ENCODE results near the gene VPS51.

GRCh38 chr11:65069217-65069616 is 26.8 kb upstream of the VPS51 start:
- TF ChIP-seq, protein P1, sequence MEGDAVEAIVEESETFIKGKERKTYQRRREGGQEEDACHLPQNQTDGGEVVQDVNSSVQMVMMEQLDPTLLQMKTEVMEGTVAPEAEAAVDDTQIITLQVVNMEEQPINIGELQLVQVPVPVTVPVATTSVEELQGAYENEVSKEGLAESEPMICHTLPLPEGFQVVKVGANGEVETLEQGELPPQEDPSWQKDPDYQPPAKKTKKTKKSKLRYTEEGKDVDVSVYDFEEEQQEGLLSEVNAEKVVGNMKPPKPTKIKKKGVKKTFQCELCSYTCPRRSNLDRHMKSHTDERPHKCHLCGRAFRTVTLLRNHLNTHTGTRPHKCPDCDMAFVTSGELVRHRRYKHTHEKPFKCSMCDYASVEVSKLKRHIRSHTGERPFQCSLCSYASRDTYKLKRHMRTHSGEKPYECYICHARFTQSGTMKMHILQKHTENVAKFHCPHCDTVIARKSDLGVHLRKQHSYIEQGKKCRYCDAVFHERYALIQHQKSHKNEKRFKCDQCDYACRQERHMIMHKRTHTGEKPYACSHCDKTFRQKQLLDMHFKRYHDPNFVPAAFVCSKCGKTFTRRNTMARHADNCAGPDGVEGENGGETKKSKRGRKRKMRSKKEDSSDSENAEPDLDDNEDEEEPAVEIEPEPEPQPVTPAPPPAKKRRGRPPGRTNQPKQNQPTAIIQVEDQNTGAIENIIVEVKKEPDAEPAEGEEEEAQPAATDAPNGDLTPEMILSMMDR (IDR thresholded peaks at IDR 0.05; ENCODE audit: low read length) = no peak
- no peak for TF ChIP-seq EZH2 (IDR thresholded peaks at IDR 0.05; ENCODE audit: borderline replicate concordance, low read length)
